CD4-positive, alpha-beta T cell (primary cell): Measurements from ENCODE around the gene FAAP20. TPM values are rescaled to one million over a fixed set of nuclear protein-coding genes. Genes with fewer than 3 reads are reported as not detected.

ENCODE experiments used
- ATAC-seq: fragments of 200-7000 bp; cut with Tn5 transposase; one replicate; pipeline ENCODE4 v1.10.0; 2022; ENCODE audit warnings: mild to moderate bottlenecking; ENCODE audit not compliant: poor library complexity
- CTCF ChIA-PET: fragments of 350-600 bp; sonication (Branson Sonifier 250); formaldehyde crosslinking; loops from one replicate; lab custom pipeline; 2021; ENCODE audit warnings: antibody characterized with exemption, inconsistent platforms; lab: Charles Lee
- POLR2A ChIA-PET: fragments of 350-600 bp; sonication (Branson Sonifier 250); formaldehyde crosslinking; loops from one replicate; lab custom pipeline; 2021; ENCODE audit warnings: antibody characterized with exemption, inconsistent platforms; lab: Charles Lee
- DNase-seq, 14 experiments: peaks; one replicate each; pipeline ENCODE4 v3.0.0-alpha.2; 2013 to 2020; ENCODE audit warnings: mixed read lengths in 2 of 14
- H3K27ac ChIP-seq, 2 donors: one replicate each; pipeline versions ENCODE4 v1.5.1 to v1.7.0; 2013; ENCODE audit warnings: low read length in 2 of 2, low read depth in 1 of 2, mild to moderate bottlenecking in 1 of 2
- H3K27me3 ChIP-seq, 2 experiments: 1 replicate in 1 of 2; 2 replicates in 1 of 2; pipeline versions ENCODE4 v1.6.1 to v1.7.0; 2013; ENCODE audit warnings: low read length in 2 of 2, control low read depth in 1 of 2, mild to moderate bottlenecking in 1 of 2, moderate library complexity in 1 of 2; ENCODE audit not compliant: insufficient read depth in 2 of 2, control insufficient read depth in 1 of 2
- H3K36me3 ChIP-seq: one replicate; pipeline ENCODE4 v1.6.1; 2013; ENCODE audit warnings: low read length, control low read depth; ENCODE audit not compliant: insufficient read depth
- H3K4me1 ChIP-seq: one replicate; pipeline ENCODE4 v1.6.1; 2013; ENCODE audit warnings: low read length, control low read depth; ENCODE audit not compliant: insufficient read depth
- H3K4me3 ChIP-seq: one replicate; pipeline ENCODE4 v1.5.1; 2013; ENCODE audit warnings: mild to moderate bottlenecking, low read length, moderate library complexity
- H3K9me3 ChIP-seq, 2 experiments: 1 replicate in 1 of 2; 2 replicates in 1 of 2; pipeline versions ENCODE4 v1.6.1 to v1.7.0; 2013; ENCODE audit warnings: low read length in 2 of 2, mild to moderate bottlenecking in 2 of 2, control low read depth in 1 of 2, moderate library complexity in 1 of 2; ENCODE audit not compliant: control insufficient read depth in 1 of 2, insufficient read depth in 1 of 2
- H3K27ac Mint-ChIP-seq: one replicate; pipeline ENCODE4 v1.8.0; 2020; ENCODE audit warnings: mixed read lengths
- H3K27me3 Mint-ChIP-seq: one replicate; pipeline ENCODE4 v1.8.0; 2021; ENCODE audit warnings: mixed read lengths
- H3K36me3 Mint-ChIP-seq: one replicate; pipeline ENCODE4 v1.8.0; 2021; ENCODE audit warnings: low read depth, mixed read lengths
- H3K4me1 Mint-ChIP-seq: one replicate; pipeline ENCODE4 v1.8.0; 2021; ENCODE audit warnings: low read depth, mixed read lengths
- H3K4me3 Mint-ChIP-seq: one replicate; pipeline ENCODE4 v1.8.0; 2020; ENCODE audit warnings: mild to moderate bottlenecking, mixed read lengths
- H3K9me3 Mint-ChIP-seq: one replicate; pipeline ENCODE4 v1.8.0; 2020; ENCODE audit warnings: mixed read lengths
- CTCF ChIP-seq: fragments of 200-600 bp; IDR thresholded peaks from one replicate; pipeline ENCODE4 v1.8.0; 2022; ENCODE audit warnings: antibody characterized with exemption, mild to moderate bottlenecking
- intact Hi-C, 2 experiments: fragments of 100-400 bp; cut with DNase I in 1 of 2; cut with micrococcal nuclease in 1 of 2; formaldehyde crosslinking; loops; one replicate each; pipeline versions ENCODE4 v1.15.1 to v1.9.0; 2023 to 2025; cut with DNase I, micrococcal nuclease
- total RNA-seq, 174 experiments: library from RNA in 2 of 174; stranded (reverse) in 2 of 174; gene quantifications; one replicate each; pipeline ENCODE4 v1.2.3 and lab custom pipeline; 2021 to 2026

Gene FAAP20
- total RNA-seq, 2 experiments from 2014 or later: 51.7 to 53.1 TPM

- no peaks in the 10 kb centered on the region for H3K4me1 Mint-ChIP-seq
- ATAC-seq (no peak), DNase-seq (peak in 1 of 14 experiments; percentile 7)
- Histone ChIP-seq H3K27me3 (no peaks in the 10 kb centered on the region), H3K9me3 (peaks cover 0 to 3% of the 10 kb centered on the region in 2 experiments), H3K36me3 (no peaks in the 10 kb centered on the region), H3K4me1 (peaks cover 22% of the 10 kb centered on the region), H3K27ac (no peak overlapping the region), H3K4me3 (no peak overlapping the region)
- no peak overlapping the region for H3K4me3 Mint-ChIP-seq
- no peaks in the 10 kb centered on the region for H3K36me3 Mint-ChIP-seq
- intact Hi-C loops: no loop called here
- no peaks in the 10 kb centered on the region for H3K9me3 Mint-ChIP-seq
- ChIA-PET POLR2A (interaction anchor here (1.0 to 1.2 kb wide), 2 partner anchors 15 to 22 kb away, joined by 4 read pairs; no protein-coding TSS in a partner anchor), CTCF (interaction anchor here (0.7 to 1.7 kb wide), 6 partner anchors 12 to 169 kb away, joined by 3 to 7 read pairs (median 3); partner anchors contain the start of gene FAAP20)
- no peak overlapping the region for H3K27ac Mint-ChIP-seq
- no peak for TF ChIP-seq CTCF
- no peaks in the 10 kb centered on the region for H3K27me3 Mint-ChIP-seq
These were observed 17.6 kb upstream of the FAAP20 start for GRCh38 chr1:2212274-2212531.

- Histone ChIP-seq H3K9me3 (peaks cover 0 to 3% of the 10 kb centered on the region in 2 experiments), H3K27me3 (no peaks in the 10 kb centered on the region), H3K4me1 (peaks cover 28% of the 10 kb centered on the region), H3K4me3 (no peak overlapping the region), H3K36me3 (no peaks in the 10 kb centered on the region), H3K27ac (no peak overlapping the region)
- Mint-ChIP-seq H3K36me3 (no peaks in the 10 kb centered on the region), H3K4me3 (no peak overlapping the region), H3K27me3 (no peaks in the 10 kb centered on the region), H3K9me3 (no peaks in the 10 kb centered on the region), H3K27ac (no peak overlapping the region), H3K4me1 (peaks cover 4% of the 10 kb centered on the region)
- no peak for TF ChIP-seq CTCF
- no peak for ATAC-seq
- ChIA-PET POLR2A (no interaction called here), CTCF (interaction anchor here (0.7 kb wide), 1 partner anchor 98 kb away, joined by 3 read pairs; no protein-coding TSS in a partner anchor)
- DNase-seq: no peak
- intact Hi-C loops: no loop called here
These were observed 16.2 kb upstream of the FAAP20 start for GRCh38 chr1:2210786-2211185.

- no peaks in the 10 kb centered on the region for H3K36me3 ChIP-seq
- intact Hi-C loops: no loop called here
- TF ChIP-seq CTCF: no peak
- CTCF ChIA-PET: no interaction called here
- peaks cover 0 to 3% of the 10 kb centered on the region in 2 experiments for H3K9me3 ChIP-seq
- ATAC-seq: no peak
- H3K27ac ChIP-seq: no peak overlapping the region
- H3K27me3 ChIP-seq: no peaks in the 10 kb centered on the region
- DNase-seq: no peak
- Mint-ChIP-seq H3K9me3 (no peaks in the 10 kb centered on the region), H3K4me3 (no peak overlapping the region), H3K36me3 (no peaks in the 10 kb centered on the region), H3K27ac (no peak overlapping the region), H3K4me1 (peaks cover 5% of the 10 kb centered on the region), H3K27me3 (no peaks in the 10 kb centered on the region)
- POLR2A ChIA-PET: interaction anchor here (1.3 kb wide), 1 partner anchor 19 kb away, joined by 3 read pairs; no protein-coding TSS in a partner anchor
- peaks cover 33% of the 10 kb centered on the region for H3K4me1 ChIP-seq
- no peak overlapping the region for H3K4me3 ChIP-seq
These were observed 15.6 kb upstream of the FAAP20 start for GRCh38 chr1:2210084-2210653.
